ENCODE data around the gene TTLL11.

- TF ChIP-seq POLR2A (IDR thresholded peaks at IDR 0.05; ENCODE audit: control extremely low read depth in 1 of 2, low read depth in 2 of 2, low read length in 2 of 2) (no peak), EZH2 (IDR thresholded peaks at IDR 0.05; ENCODE audit: low read depth, low read length, severe bottlenecking) (no peak), GABPA (IDR thresholded peaks at IDR 0.05; ENCODE audit: borderline replicate concordance, insufficient read depth, low read length) (no peak), CTCF (IDR thresholded peaks at IDR 0.05; ENCODE audit: control extremely low read depth in 1 of 3, insufficient read depth in 1 of 3, low read depth in 1 of 3, low read length in 3 of 3) (no peak), TAF1 (IDR thresholded peaks at IDR 0.05; ENCODE audit: low read depth, low read length) (no peak)
Measured at GRCh38 chr9:122118343-122119165, 25.4 kb upstream of the TTLL11 start.

Measured in H1 (cell line).